ENCODE data around the gene NFKBIE. TPM values are rescaled to one million over a fixed set of nuclear protein-coding genes. Genes with fewer than 3 reads are reported as not detected.

The NFKBIE gene
- total and polyA plus RNA-seq, 2 of the 13 experiments (the other 11 are each of a cell fraction or from before 2014, with no cell fraction given), result 6.7 to 14.5 TPM

- peak; percentile 72 for TF ChIP-seq HNF1B (CRISPR knock-in tag; IDR thresholded peaks at IDR 0.05)
- no peak; the same call in none of the 2 replicates for TF ChIP-seq ZNF280B (CRISPR knock-in tag; IDR thresholded peaks at IDR 0.05; ENCODE audit: borderline replicate concordance)
- no peak for TF ChIP-seq ZNF678 (CRISPR knock-in tag; IDR thresholded peaks at IDR 0.05)
- TF ChIP-seq HNRNPUL1 (IDR thresholded peaks at IDR 0.05; ENCODE audit: low read depth, low read length), result peak; percentile 84; the same call in 1 of the 2 replicates
- TF ChIP-seq MTF2 (CRISPR knock-in tag; IDR thresholded peaks at IDR 0.05; ENCODE audit: borderline replicate concordance), result 0 out of 2 replicates have a peak, but pooled peaks have one; percentile 4
- peak; percentile 96 for TF ChIP-seq SRSF1 (optimal IDR thresholded peaks at IDR 0.05; ENCODE audit: low read depth, low read length)
- no peak for TF ChIP-seq GABPA (IDR thresholded peaks at IDR 0.05; ENCODE audit: low read depth, low read length)
- no peak for TF ChIP-seq GABPA (CRISPR knock-in tag; IDR thresholded peaks at IDR 0.05; ENCODE audit: low read depth)
- no peak for TF ChIP-seq POLR2AphosphoS2 (IDR thresholded peaks at IDR 0.05; ENCODE audit: low read depth, low read length)
- TF ChIP-seq ZNF737 (CRISPR knock-in tag; IDR thresholded peaks at IDR 0.05; ENCODE audit: borderline replicate concordance), result no peak; the same call in 1 of the 2 replicates
- peak; percentile 35 for TF ChIP-seq TAF15 (IDR thresholded peaks at IDR 0.05; ENCODE audit: low read depth, low read length, poor library complexity, severe bottlenecking)
- TF ChIP-seq IRF9 (CRISPR knock-in tag; IDR thresholded peaks at IDR 0.05; ENCODE audit: borderline replicate concordance), result peak; percentile 48
- TF ChIP-seq ZNF598 (CRISPR knock-in tag; IDR thresholded peaks at IDR 0.05; ENCODE audit: borderline replicate concordance), result 0 out of 2 replicates have a peak, but pooled peaks have one; percentile 56
- peak; percentile 84; the same call in 1 of the 2 replicates for TF ChIP-seq BRF2 (CRISPR knock-in tag; IDR thresholded peaks at IDR 0.05)
- no peak for TF ChIP-seq PHB2 (IDR thresholded peaks at IDR 0.05; ENCODE audit: partially characterized antibody)
- peak; percentile 74; the same call in 1 of the 2 replicates for TF ChIP-seq SIN3A (IDR thresholded peaks at IDR 0.05; ENCODE audit: borderline replicate concordance, low read depth, low read length)
- peak; percentile 35 for TF ChIP-seq JARID2 (CRISPR knock-in tag; IDR thresholded peaks at IDR 0.05; ENCODE audit: insufficient replicate concordance)
- TF ChIP-seq E2F2 (CRISPR knock-in tag; IDR thresholded peaks at IDR 0.05; ENCODE audit: borderline replicate concordance), result 0 out of 2 replicates have a peak, but pooled peaks have one; percentile 55
- peak; percentile 24; the same call in 1 of the 2 replicates for TF ChIP-seq SMYD3 (CRISPR knock-in tag; IDR thresholded peaks at IDR 0.05)
These were observed 19.3 kb downstream of the NFKBIE start (continued) for GRCh38 chr6:44245912-44246662.

Measured in HepG2 (cell line).